Gastrocnemius medialis (tissue), 4 donors: ENCODE data around the gene YAE1.

Experiments used
- CTCF ChIP-seq, 5 experiments: fragments of 450-650 bp in 3 of 5; fragments of 200-600 bp in 2 of 5; sonication (generic) in 2 of 5; IDR thresholded peaks in 4 of 5; conservative IDR thresholded peaks in 1 of 5; 1 replicate in 4 of 5; 2 replicates in 1 of 5; pipeline ENCODE4 v1.5.1; 2016 to 2019; ENCODE audit warnings: antibody characterized with exemption in 5 of 5, mild to moderate bottlenecking in 3 of 5, moderate library complexity in 3 of 5
- POLR2A ChIP-seq, 2 donors: fragments of 450-650 bp; IDR thresholded peaks; one replicate each; pipeline ENCODE4 v1.6.1; 2017; ENCODE audit warnings: antibody characterized with exemption in 2 of 2, mild to moderate bottlenecking in 2 of 2, moderate library complexity in 2 of 2

GRCh38 chr7:39547336-39547735, 18.9 kb upstream of the YAE1 start:
- no peak for TF ChIP-seq CTCF (IDR thresholded peaks at IDR 0.05 in 4 of 5, conservative IDR thresholded peaks at IDR 0.05 in 1 of 5)
- TF ChIP-seq POLR2A (IDR thresholded peaks at IDR 0.05) = no peak
